SKM-1 (cell line): ENCODE results near the gene MRPS10.
"Not testable (repeated sequence)": the region's sequence is repeated elsewhere in the genome, so short reads cannot be mapped to it uniquely, and the experiment has no call there.

ENCODE experiments used
- DNase-seq: peaks from one replicate; lab custom pipeline; 2025; ENCODE audit not compliant: unreplicated experiment; lab: John Stamatoyannopoulos, UW

Gene MRPS10

DNA sequence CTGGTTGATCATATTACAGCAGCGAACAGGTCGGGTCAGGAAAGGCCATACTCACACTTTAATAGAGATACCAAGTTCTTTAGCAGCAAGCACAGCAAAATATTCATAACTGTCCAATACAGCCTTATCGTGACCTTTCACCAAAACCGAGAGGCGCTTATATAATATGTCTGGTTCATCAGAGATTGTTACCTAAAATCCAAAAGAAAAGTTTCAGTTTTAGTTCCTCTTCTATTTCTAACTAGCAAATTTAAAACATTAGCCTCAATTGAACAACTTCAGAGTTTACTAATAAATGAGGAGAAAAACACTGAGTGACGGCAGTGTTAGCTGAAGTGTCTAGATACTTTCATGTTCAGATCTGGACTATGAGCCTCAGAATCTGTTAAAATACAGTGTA is 5.9 kb downstream of the MRPS10 start:
- DNase-seq = no peak

DNA sequence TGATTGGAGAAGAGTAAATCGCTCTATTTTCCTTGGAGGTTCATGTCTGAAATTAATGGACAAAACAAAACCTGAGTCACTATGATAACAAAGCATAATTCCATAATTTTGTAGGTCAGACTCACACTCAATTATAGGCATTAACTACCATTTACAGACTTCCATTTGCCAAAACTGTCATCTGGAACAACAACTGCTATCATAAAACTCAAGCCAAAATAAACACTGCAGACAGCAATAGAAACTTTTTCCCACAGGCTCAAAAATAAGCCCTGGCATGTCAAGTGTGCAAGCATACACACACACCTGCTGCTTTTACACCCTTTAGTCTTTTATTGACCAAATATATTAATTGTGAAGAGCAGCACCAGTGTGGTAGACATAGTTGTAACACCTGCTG is 7.1 kb downstream of the MRPS10 start:
- no peak for DNase-seq

DNA sequence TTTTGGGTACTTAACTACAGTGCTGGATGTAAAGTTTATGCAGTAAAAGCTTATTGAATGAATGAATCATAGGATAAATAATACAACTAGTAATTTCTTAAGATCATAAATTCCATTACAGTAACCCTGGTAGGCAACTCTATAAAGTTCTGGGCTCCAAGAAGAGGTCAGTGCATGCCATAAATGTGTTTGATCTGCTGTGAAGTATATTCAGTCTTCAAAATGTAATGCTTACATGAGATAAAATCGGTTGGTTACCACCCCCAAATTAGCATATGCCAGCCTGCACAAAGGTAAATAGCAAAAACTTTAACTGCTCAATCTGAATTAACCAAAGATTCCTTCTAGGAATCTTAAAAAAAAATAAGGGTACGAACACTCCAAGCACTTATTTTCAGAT is 10.1 kb downstream of the MRPS10 start:
- not testable (repeated sequence) for DNase-seq

DNA sequence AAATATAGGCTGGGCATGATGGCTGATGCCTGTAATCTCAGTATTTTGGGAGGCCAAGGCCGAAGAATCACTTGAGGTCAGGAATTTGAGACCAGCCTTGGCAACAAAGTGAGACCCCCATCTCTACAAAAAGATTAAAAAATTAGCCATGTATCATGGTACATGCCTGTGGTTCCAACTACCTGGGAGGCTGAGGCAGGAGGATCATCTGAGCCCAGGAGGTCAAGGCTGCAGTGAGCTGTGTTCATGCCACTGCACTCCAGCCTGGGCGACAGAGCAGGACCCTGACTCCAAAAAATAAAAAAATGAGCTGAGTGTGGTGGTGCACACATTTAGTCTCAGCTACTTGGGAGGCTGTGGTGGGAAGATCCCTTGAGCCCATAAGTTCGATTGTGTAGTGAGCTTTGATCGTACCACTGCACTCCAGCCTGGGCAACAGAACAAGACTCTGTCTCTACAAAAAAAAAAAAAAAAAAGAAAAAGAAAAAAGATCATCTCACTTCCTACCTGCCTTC is 12.8 kb downstream of the MRPS10 start:
- DNase-seq = no peak

DNA sequence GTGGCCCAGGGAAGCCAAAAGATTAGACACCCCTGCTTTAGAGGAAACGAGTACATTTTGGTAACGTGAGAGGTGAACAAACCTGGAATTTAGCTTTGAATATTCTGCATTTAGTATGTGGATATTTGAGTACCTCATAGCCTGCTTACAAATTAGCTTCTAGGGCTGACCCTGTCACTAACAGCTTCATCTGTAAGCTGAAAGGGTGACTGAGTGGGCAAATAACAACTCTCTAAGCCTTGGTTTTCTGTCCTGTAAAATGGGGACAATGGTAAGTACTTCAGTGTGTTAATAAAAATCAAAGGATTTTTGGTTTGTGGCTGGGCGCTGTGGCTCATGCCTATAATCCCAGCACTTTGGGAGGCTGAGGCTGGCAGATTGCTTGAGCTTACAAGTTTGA is 14.5 kb downstream of the MRPS10 start:
- no peak for DNase-seq

DNA sequence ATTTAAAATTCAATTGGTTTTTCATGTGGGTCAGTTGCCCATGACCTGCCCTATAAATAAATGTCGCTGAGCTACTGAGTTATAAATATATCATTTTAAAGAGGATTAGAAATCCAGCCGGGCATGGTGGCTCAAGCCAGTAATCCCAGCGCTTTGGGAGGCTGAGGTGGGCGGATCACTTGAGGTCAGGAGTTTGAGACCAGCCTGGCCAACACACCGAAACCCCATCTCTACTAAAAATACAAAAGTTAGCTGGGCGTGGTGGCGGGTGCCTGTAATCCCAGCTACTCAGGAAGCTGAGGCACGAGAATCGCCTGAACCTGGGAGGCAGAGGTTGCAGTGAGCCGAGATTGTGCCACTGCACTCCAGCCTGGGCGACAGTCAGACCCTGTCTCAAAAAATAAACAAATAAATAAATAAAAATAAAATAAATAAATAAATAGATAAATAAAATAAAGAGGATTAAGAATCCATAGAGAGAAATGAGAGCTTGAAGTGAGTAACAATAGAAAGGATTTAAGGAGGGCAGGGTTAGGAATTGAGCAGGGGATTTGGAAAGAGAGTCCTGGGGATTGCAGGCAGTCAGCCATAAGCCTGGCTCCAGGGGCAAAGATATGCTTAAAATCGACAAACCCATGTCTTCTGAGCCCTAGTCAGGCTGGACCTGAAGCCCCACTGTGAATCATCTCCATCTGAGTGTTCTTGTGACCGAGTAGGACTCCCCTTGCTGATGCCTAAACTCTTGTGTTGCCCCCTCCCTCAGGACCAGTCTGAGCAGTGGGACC is 15.3 kb downstream of the MRPS10 start:
- DNase-seq = not testable (repeated sequence)

DNA sequence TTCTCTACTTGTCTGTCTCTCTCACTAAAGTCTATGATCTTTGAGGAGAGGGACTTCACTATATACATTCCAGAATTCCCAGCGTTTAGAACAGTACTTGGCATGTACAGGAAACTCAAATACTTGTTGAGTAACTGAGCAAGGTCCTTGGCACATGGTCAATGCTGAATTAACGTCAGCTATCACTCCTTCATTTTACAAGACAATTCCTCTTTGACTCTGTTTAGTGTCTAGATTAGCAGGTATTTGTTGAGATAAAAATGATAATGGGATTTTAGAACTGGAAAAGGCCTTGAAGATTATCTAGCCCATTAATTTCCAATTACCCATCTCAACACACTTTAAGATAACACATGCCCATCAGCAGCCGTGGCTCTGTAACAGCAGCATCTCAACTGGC is 16.3 kb downstream of the MRPS10 start:
- DNase-seq = no peak

DNA sequence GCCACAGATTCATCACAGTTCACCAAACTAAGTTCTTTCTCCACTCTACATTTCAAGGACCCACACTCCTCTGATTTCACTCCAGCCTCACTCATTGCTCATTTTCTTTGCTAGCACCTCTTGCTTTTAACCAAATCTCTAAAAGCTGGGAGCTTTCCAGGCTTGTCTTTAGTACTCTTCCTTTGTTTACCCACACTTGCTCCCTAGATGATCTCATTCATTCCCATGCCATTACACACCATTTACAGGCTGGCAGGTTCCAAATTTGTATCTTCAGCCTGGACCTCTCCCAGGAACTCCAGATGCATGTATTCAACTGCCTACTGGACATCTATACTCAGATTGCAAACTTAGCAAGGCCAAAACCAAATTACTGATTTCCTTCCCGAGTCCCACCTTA is 17.6 kb downstream of the MRPS10 start:
- no peak for DNase-seq

DNA sequence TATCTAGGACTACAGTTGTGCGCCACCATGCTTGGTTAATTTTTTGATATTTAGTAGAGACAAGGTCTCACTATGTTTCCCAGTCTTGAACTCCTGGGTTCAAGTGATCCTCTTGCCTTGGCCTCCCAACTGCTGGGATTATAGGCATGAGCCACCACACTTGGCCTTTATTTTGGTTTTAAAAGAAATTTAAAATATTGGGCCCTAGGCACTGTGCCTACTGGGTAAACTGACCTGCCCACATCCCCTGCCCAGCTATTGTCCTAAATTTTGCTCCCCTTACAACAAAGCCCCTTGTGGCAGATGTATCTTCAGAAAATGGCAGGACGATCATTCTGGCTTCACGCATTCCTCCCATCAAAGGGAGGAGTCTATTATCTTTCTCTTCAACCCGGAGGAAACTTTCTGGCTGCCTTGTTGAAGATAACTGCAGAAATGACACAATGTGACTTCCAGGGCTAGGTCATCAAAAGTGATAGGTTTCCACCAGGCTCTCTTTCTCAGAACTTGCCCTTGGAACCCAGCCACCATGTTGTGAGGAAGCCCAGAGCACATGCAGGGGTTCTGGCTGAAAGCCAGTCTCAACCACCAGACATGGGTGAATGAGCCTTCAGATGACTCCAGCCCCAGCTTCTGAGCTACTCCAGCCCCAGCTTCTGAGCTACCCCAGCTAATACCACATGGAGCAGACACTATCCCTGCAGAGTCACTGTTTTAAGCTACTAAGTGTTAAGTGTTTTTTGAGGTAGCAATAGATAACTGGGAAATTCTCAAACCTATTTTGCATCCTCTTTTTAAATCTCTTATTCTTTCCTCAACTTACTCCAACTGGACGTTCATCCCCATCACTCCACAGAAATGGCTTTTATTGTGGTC is 18.3 kb downstream of the MRPS10 start:
- no peak for DNase-seq

DNA sequence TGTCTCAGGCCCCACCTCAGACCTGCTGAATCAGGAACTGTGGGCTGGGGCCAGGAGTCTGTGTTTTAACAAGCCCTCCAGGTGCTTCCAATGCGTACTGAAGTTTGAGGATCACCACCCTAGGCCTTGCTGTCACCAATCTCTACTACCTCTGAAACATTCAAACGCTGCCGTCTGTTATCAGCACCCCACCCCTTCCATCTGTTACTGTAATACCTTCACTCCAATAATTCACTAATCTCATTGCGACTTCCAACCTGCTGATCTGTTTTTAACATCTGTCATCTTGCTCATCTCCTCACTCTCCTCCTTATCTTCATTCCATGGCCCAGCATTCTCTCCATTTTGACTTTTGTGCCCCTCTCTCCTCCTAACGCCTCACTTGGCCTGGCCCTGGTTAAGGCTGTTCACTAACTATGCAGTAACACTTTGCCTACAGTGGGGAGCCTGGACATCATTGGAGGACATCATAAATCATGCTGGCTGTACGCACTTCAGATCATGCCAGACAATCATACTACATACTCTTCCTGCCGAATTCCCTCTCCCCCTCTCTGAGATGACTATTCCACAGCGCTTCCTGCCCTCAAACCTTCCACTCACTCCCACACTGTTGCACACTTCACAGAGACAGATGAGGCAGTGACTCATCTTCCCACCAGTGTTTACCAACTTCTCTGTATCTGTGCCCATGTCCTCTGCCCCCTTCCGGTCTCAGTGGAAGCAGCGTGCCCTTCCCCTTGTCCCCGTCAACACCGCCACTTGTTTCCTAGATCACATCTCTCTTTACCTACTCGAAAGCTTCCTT is 19.9 kb downstream of the MRPS10 start:
- DNase-seq = no peak

DNA sequence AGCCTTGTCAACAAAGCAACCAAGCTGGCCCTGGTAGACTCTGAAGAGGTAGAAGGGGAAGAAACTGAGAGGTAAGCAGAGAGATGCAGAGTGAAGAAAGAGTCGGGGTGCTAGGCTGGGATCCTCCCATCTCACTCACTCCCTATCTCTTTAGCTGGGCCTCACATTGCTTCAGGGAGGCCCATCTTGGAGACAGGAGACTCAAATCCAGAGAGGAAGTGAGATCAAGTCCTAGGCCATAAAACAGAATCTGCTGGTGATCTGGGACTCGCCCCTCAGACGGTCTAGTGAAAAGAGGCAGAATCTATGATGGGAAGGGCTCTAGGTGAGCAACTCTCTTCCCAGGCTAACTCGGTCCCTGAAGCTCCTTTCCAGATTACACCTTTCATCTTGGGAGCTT is 22.2 kb downstream of the MRPS10 start:
- DNase-seq = no peak

DNA sequence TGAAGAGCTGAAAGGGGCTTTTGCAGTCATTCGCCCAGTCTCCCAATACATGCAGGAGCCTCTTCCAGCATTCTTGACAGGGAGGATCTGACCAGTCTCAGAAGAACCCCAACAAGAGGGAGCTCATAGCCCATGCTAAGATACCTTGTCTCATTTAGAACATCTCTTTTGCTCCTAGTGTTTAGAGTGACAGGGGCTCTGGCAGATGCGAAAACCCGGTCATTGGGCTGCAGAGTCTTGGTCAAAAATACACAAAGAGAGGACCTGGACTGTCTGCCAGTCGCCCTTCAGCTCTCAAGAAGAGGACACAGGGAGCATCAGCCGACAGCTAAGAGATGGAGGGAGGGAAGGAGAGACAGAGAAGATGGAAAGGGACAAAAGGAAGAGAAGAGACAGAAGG is 23.6 kb downstream of the MRPS10 start:
- DNase-seq = no peak

DNA sequence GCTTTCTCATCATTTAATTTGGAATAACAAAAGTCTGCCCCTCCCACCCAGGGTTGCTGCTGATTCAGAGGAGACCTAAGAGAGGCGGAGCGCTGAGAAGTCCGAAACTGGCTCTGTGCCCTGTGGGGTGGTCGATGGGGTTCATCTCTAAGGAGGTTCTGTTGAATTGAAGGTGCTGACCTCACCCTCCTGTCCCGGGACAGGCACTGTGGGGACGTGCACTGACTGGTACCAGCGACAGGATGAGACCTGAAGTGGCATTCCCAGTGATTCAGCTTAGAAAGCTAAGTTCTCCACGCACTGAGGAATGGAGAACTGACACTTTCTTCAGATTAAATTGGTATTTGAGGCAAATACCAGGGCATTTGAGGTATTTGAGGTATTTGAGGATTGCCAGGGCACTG is 24.2 kb downstream of the MRPS10 start:
- DNase-seq = no peak

DNA sequence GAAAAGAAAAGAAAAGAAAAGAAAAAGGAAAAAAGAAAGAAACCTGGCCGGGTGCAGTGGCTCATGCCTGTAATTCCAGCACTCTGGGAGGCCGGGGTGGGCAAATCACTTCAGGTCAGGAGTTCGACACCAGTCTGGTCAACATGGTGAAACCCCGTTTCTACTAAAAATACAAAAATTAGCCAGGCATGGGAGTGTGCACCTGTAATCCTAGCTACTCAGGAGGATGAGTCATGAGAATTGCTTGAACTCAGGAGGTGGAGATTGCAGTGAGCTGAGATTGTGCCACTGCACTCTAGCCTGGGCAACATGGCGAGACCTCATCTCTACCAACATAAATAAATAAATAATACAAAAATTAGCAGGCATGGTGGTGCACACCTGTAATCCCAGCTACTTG is 25.3 kb downstream of the MRPS10 start:
- not testable (repeated sequence) for DNase-seq

DNA sequence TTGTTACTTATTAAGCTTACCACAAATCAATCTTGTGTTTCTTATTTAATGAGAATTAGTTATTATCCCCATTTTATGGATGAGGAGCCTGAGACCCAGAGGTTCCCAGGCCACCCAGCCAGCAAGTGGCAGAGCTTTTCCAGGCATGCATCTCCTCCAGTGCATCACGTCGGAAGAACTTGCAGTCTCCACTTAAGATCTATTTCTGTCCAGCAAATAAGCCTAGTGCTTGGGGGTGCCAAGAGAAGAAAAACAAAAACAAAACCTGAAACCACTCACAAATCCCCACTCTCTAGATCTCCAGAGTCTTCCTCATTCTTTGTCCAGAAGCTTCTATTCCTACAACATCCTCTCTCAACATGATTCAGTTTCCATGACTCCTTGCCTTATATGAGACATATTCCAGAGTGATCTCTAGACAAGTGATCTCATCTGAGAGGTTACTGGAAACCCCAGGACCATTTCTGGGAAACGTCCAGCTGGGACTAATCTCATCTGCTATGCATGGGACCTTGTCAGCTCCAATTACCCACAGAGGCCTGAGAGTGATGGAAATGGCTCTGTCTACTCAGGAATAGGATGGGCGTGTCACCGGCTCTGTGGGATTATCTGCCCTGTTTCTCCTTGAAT is 27.0 kb downstream of the MRPS10 start:
- no peak for DNase-seq

DNA sequence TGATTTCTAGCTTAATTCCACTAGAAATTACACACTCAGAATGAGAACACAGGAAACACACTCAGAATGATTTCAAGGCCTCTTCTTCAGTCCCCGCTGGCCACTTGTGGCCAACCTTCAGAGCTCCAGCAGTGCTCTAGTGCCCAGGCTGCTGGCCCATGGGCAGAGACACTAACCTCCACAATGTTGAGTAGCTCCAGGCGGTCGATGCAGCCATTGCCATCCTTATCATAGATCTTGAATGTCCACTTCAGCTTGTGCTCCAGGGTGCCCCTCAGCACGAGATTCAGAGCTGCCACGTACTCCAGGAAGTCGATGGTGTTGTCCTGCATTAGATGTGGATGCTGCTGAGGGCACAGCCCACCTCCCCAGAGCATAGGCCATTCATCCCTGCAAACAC is 29.3 kb downstream of the MRPS10 start:
- no peak for DNase-seq

DNA sequence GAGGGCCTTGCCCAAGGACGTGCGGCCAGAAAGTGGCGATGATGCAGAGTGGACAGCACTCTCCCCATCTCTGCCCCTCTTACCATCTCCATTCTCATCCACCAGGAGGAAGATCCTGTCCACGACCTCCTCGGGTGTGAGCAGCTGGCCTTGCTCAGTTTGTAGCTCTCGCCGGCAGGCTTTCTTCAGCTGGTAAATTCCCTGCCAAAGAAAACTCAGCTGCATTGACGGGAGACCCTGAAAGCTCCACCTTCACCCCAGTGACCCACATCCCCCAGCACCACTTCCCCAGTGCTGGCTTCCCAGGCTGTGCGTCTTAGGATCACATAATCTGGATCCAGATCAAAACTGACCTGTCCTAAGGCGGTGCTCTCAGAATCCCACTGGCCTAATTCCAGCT is 32.1 kb downstream of the MRPS10 start:
- no peak for DNase-seq

DNA sequence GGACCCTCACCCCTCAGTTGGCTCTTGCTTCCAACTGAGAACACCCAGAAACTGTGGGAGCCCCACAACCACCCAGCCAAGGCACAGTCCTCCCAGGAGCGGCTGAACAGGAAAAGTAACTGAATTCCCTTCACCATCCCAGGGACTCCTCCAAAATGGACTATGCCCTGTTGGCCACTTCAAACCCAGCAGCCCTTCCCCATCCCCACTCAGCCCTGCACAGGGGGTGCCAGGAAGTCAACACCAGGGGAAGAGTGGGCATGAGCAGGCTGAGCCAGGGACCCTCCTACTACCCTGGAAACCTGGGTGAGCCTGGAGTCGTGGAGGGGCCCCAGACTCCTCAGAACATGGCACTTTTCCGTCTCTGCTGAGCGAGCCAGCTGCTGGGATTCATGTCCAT is 33.2 kb downstream of the MRPS10 start:
- no peak for DNase-seq

DNA sequence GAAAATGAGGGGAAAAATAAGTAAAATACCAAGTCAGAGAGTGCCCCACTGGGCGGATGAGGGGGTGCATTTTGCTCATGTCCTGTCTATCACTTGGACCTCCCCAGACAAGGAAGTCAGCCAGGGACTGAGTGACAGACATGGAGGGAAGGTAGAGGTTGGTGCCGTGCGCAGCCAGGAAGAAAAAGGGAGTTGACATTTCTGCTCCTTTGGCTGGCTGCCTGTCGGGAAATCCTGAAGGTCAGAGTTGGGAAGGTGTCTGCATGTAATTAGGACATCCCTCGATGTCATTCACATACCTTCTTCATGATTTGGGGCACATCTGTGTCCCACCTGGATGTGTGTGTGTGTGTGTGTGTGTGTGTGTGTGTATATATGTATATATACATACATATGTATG is 35.6 kb downstream of the MRPS10 start:
- no peak for DNase-seq

DNA sequence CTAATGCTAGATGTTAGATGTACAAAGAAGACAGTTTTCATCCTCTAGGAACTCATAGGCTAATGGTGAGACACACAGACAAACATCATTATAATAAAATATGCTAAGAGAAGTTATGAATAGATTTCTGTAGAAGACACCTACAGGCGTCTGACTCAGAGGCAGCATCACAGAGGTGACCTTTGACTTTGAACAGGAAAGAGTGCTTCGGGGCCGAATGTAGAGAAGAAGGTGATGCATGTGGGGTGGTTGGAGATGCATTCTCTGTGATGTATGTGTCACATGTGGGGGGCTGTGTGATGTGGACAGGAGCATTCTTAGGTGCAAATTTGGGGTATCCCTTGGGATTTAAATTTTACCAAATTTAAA is 37.7 kb downstream of the MRPS10 start:
- no peak for DNase-seq
